ENCODE results near the gene MRPL53. TPM values are rescaled to one million over a fixed set of nuclear protein-coding genes. Genes with fewer than 3 reads are reported as not detected.

MRPL53 gene
- total and polyA plus RNA-seq, 2 of the 13 experiments (the other 11 are each of a cell fraction or from before 2014, with no cell fraction given): 34.3 to 51.9 TPM

DNA sequence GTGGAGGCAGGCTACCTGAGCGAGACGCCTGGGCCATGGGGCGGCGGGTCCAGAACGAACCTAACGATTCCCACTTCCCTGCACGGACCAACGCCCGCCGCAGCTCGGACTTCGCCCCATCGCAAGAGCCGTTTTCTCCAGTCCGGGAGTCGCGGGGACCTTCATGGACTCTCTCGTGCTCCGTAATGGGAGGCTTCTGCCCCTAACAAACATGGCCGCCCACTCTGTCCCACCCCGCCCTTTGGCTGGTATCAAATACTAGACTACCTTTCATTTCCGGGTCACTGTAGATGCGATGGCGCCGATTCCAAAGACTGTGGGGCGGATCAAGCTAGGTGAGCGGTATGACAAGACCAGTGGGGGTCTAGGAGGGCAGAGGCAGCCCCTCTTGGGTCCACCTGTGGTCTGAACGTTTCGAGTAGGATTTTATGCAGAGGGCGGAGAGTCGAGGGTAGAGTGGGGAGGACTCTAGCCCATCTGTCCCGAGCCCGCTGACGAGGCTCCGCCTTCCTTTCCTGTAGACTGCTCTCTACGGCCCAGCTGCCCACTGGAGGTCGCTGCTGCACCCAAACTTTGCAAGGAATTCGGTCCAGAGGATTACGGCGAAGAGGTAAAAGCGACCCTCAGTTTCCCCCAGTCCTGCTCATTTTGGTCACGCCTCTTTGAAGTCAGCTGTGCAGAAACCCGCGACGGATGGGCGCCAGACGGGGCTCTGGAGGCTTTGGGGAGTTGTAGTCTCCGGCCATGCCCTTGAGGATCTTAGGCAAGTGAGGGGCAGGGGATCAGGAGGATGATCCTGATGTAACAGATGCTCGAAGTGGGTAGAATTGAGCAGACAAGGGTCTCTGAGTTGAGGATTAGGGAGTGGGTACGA, 10.6 kb upstream of the MRPL53 start, which contains the start of the genes CCDC142 and TTC31 (continued):
- TF ChIP-seq, protein P1, sequence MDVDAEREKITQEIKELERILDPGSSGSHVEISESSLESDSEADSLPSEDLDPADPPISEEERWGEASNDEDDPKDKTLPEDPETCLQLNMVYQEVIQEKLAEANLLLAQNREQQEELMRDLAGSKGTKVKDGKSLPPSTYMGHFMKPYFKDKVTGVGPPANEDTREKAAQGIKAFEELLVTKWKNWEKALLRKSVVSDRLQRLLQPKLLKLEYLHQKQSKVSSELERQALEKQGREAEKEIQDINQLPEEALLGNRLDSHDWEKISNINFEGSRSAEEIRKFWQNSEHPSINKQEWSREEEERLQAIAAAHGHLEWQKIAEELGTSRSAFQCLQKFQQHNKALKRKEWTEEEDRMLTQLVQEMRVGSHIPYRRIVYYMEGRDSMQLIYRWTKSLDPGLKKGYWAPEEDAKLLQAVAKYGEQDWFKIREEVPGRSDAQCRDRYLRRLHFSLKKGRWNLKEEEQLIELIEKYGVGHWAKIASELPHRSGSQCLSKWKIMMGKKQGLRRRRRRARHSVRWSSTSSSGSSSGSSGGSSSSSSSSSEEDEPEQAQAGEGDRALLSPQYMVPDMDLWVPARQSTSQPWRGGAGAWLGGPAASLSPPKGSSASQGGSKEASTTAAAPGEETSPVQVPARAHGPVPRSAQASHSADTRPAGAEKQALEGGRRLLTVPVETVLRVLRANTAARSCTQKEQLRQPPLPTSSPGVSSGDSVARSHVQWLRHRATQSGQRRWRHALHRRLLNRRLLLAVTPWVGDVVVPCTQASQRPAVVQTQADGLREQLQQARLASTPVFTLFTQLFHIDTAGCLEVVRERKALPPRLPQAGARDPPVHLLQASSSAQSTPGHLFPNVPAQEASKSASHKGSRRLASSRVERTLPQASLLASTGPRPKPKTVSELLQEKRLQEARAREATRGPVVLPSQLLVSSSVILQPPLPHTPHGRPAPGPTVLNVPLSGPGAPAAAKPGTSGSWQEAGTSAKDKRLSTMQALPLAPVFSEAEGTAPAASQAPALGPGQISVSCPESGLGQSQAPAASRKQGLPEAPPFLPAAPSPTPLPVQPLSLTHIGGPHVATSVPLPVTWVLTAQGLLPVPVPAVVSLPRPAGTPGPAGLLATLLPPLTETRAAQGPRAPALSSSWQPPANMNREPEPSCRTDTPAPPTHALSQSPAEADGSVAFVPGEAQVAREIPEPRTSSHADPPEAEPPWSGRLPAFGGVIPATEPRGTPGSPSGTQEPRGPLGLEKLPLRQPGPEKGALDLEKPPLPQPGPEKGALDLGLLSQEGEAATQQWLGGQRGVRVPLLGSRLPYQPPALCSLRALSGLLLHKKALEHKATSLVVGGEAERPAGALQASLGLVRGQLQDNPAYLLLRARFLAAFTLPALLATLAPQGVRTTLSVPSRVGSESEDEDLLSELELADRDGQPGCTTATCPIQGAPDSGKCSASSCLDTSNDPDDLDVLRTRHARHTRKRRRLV (CRISPR knock-in tag; IDR thresholded peaks at IDR 0.05): peak; percentile 92; the same call in 1 of the 2 replicates
- TF ChIP-seq ZNF749 (CRISPR knock-in tag; IDR thresholded peaks at IDR 0.05; ENCODE audit: borderline replicate concordance): no peak; the same call in none of the 2 replicates
- no peak for TF ChIP-seq SMARCC2 (IDR thresholded peaks at IDR 0.05)
- no peak for TF ChIP-seq DNMT3B (CRISPR knock-in tag; conservative IDR thresholded peaks at IDR 0.05)
- no peak for TF ChIP-seq ZNF256 (CRISPR knock-in tag; conservative IDR thresholded peaks at IDR 0.05)
- TF ChIP-seq ZNF609 (CRISPR knock-in tag; IDR thresholded peaks at IDR 0.05; ENCODE audit: borderline replicate concordance): peak; percentile 72
- TF ChIP-seq ADNP (CRISPR knock-in tag; IDR thresholded peaks at IDR 0.05): no peak
- no peak; the same call in 1 of the 2 replicates for TF ChIP-seq SNAPC5 (CRISPR knock-in tag; IDR thresholded peaks at IDR 0.05; ENCODE audit: borderline replicate concordance)
- TF ChIP-seq AKNA (CRISPR knock-in tag; IDR thresholded peaks at IDR 0.05; ENCODE audit: borderline replicate concordance): no peak
- TF ChIP-seq MEF2D (CRISPR knock-in tag; IDR thresholded peaks at IDR 0.05): peak; percentile 93
- TF ChIP-seq, protein P2, sequence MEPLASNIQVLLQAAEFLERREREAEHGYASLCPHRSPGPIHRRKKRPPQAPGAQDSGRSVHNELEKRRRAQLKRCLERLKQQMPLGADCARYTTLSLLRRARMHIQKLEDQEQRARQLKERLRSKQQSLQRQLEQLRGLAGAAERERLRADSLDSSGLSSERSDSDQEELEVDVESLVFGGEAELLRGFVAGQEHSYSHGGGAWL (CRISPR knock-in tag; IDR thresholded peaks at IDR 0.05): peak; percentile 89

All from HepG2 (cell line).